ENCODE results near the gene GCDH.
"Not testable (repeated sequence)": the region's sequence is repeated elsewhere in the genome, so short reads cannot be mapped to it uniquely, and the experiment has no call there.

Gene GCDH

DNA sequence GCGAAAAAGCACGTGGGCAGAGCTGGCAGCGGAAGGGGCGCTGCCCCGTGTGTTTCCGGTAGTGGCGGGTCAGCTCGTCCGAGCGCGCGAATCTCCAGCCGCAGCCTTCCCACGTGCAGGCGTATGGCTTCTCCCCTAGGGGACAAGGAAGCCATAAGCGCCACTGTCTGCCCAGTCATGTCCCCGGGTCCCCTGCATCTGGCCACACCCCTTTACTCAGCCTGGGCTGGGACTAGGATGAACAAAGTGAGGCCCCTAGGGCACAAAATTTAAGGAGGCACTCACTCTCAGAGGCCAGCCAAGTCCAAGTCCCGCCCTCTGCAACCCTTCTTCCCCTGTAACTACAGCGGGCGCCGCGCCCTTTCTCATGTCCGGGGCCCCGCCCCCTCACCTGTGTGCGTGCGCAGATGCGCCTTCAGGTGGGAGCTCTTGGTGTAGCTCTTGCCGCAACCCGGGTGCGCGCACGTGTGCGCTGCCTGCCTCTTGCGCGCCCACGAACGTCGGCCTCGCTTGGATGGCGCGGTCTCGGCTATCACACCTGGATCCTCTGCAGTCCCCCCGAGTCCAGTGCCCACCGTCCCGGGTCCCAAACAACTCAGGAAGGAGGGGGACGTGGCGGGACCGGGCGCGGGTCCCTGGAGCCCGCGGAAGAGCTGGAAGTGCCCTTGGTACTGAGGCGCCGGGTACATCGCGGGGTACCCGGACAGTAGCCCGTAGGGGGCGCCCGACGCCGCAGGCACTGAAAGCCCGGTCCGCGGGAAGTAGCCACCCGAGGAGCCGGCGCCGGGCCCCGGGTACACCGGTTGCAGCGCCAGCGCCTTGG, 5.8 kb upstream of the GCDH start:
- Histone ChIP-seq H3K27ac (ENCODE audit: low read depth, low read length) (no peak overlapping the region), H3K9me3 (ENCODE audit: control insufficient read depth in 5 of 5, low read length in 5 of 5) (peaks cover 5 to 17% (median 10%) of the 10 kb centered on the region in 5 donors), H3K4me1 (ENCODE audit: control insufficient read depth in 5 of 5, insufficient read depth in 5 of 5, low read length in 5 of 5) (peaks cover 0 to 28% (median 25%) of the 10 kb centered on the region in 5 donors), H3K4me3 (ENCODE audit: low read depth in 1 of 5, low read length in 5 of 5) (peak overlapping the region in 3 of 5 donors; percentile 26 to 62 (median 38)), H3K27me3 (ENCODE audit: control insufficient read depth in 5 of 5, insufficient read depth in 4 of 5, low read length in 5 of 5) (peaks cover 6 to 26% (median 9%) of the 10 kb centered on the region in 5 donors), H3K36me3 (ENCODE audit: control insufficient read depth in 5 of 5, insufficient read depth in 5 of 5, low read length in 5 of 5) (no peaks in the 10 kb centered on the region), H3K9ac (ENCODE audit: low read length in 5 of 5) (no peak overlapping the region)

DNA sequence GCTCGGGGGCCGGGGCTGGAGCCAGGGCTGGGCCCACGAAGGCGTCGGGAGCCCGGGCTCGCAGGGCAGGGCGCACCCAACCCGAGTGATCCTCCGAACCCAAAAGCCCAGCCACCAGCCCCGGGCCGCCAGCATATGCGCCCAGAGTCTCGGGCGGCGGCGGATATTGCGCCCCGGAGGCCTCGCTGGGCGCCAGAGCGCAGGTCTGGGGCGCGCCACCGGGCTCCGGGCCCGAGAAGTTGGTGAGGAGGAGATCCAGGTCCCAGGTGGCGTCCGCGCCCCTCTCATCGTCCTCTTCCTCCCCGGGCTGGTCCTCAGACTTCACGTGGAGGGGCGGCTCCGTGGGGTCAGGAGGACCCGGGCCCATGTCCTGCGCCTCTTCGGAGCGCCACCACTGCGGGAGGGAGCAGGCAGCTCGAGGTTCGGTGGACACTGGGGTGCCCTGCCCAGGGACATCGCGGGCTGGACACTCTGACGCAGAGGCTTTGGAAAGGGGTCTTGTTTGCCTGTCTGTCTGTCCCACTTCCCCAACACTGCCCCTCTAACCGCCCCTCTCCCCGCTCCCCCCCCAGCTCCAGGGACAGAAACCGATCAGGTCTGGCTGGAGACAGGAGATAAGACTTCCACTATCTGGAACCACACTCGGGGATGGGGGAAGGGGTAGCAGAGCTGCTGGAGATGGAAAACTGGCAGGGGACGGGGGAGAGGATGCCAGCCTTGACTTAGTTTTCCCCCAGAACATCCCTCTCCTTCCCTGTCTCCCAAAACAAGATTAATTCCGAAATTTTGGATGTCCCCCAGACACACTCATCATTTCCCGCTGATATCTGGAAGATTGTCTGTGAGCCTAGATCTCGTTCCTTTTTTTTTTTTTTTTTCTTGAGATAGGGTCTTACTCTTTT, 5.0 kb upstream of the GCDH start:
- H3K4me1 ChIP-seq (ENCODE audit: control insufficient read depth in 5 of 5, insufficient read depth in 5 of 5, low read length in 5 of 5) = peaks cover 0 to 25% (median 22%) of the 10 kb centered on the region in 5 donors
- peaks cover 5 to 17% (median 10%) of the 10 kb centered on the region in 5 donors for H3K9me3 ChIP-seq (ENCODE audit: control insufficient read depth in 5 of 5, low read length in 5 of 5)
- no peak overlapping the region for H3K27ac ChIP-seq (ENCODE audit: low read depth, low read length)
- H3K4me3 ChIP-seq (ENCODE audit: low read depth in 1 of 5, low read length in 5 of 5) = peak overlapping the region in 2 of 5 donors; percentile 38 to 62
- no peak overlapping the region for H3K9ac ChIP-seq (ENCODE audit: low read length in 5 of 5)
- H3K27me3 ChIP-seq (ENCODE audit: control insufficient read depth in 5 of 5, insufficient read depth in 4 of 5, low read length in 5 of 5) = peaks cover 6 to 26% (median 9%) of the 10 kb centered on the region in 5 donors
- H3K36me3 ChIP-seq (ENCODE audit: control insufficient read depth in 5 of 5, insufficient read depth in 5 of 5, low read length in 5 of 5) = no peaks in the 10 kb centered on the region

DNA sequence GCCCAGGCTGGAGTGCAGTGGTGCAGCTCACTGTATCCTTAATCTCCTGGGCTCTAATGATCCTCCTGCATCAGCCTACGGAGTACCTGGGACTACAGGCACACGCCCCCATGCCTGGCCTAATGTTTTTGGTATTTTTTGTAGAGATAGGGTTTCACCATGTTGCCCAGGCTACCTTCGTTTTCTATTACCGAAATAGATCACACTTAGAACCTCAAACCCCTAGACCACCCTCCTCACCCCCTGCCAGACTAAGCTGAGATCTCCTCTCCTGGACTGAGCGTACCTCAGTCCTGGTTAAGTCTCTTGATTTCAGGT, 4.3 kb upstream of the GCDH start:
- Histone ChIP-seq H3K9me3 (ENCODE audit: control insufficient read depth in 5 of 5, low read length in 5 of 5) (peaks cover 5 to 17% (median 10%) of the 10 kb centered on the region in 5 donors), H3K27me3 (ENCODE audit: control insufficient read depth in 5 of 5, insufficient read depth in 4 of 5, low read length in 5 of 5) (peaks cover 6 to 26% (median 9%) of the 10 kb centered on the region in 5 donors), H3K36me3 (ENCODE audit: control insufficient read depth in 5 of 5, insufficient read depth in 5 of 5, low read length in 5 of 5) (no peaks in the 10 kb centered on the region), H3K4me1 (ENCODE audit: control insufficient read depth in 5 of 5, insufficient read depth in 5 of 5, low read length in 5 of 5) (peaks cover 0 to 27% (median 24%) of the 10 kb centered on the region in 5 donors), H3K9ac (ENCODE audit: low read length in 5 of 5) (no peak overlapping the region), H3K4me3 (ENCODE audit: low read depth in 1 of 5, low read length in 5 of 5) (no peak overlapping the region), H3K27ac (ENCODE audit: low read depth, low read length) (no peak overlapping the region)

DNA sequence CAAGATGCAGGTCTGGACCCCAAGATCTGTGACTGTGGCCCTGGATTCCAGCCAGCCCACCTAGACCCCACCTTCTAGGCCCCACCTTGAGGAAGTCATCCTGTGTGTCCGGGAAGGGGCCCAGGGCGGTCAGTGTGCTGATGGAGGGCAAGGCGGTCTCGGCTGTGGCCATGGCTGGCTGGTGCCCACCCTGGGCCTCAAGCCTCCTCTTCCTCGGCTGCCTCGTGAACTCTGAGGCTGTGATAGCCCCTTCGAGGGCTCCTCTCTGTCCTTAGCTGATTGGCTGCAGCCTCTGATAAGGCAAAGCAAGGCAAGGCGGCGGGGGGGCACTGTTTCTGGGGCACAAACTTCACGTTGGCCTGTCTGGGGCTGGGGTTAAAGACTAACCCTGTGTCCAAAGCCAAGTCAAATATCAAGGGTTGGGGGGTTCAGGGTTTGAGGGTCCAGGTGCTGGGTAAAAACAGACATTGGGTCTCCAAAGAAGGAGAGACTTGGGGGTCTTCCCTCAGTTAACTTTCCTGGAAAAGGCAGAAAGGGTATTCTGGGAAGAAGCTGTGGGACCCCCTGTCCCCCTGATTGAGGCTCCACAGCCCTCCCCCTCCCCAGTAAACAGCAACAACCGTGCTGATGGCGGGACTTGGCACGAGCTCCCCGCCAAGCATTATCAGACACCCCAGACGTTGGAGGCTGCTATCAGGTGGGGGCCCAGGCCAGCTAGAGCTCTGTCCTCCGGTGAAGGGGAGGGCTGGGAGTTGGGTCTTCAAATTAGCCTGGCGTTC, 3.8 kb upstream of the GCDH start, which contains the start of gene KLF1:
Gene KLF1 (minus strand): TSS at position 233 of the 779 bp plus-strand sequence. CDS start 61 bp downstream, at position 172.
- peak within 1 kb of the TSS in 1 of 5 donors; percentile 62 for H3K4me3 ChIP-seq (ENCODE audit: low read depth in 1 of 5, low read length in 5 of 5)
- H3K36me3 ChIP-seq (ENCODE audit: control insufficient read depth in 5 of 5, insufficient read depth in 5 of 5, low read length in 5 of 5) = no peaks in the 10 kb centered on the region
- H3K9ac ChIP-seq (ENCODE audit: low read length in 5 of 5) = no peak within 1 kb of the TSS
- H3K9me3 ChIP-seq (ENCODE audit: control insufficient read depth in 5 of 5, low read length in 5 of 5) = peaks cover 5 to 17% (median 10%) of the 10 kb centered on the region in 5 donors
- H3K4me1 ChIP-seq (ENCODE audit: control insufficient read depth in 5 of 5, insufficient read depth in 5 of 5, low read length in 5 of 5) = peaks cover 0 to 32% (median 30%) of the 10 kb centered on the region in 5 donors
- H3K27ac ChIP-seq (ENCODE audit: low read depth, low read length) = no peak within 1 kb of the TSS
- H3K27me3 ChIP-seq (ENCODE audit: control insufficient read depth in 5 of 5, insufficient read depth in 4 of 5, low read length in 5 of 5) = peaks cover 6 to 26% (median 9%) of the 10 kb centered on the region in 5 donors

DNA sequence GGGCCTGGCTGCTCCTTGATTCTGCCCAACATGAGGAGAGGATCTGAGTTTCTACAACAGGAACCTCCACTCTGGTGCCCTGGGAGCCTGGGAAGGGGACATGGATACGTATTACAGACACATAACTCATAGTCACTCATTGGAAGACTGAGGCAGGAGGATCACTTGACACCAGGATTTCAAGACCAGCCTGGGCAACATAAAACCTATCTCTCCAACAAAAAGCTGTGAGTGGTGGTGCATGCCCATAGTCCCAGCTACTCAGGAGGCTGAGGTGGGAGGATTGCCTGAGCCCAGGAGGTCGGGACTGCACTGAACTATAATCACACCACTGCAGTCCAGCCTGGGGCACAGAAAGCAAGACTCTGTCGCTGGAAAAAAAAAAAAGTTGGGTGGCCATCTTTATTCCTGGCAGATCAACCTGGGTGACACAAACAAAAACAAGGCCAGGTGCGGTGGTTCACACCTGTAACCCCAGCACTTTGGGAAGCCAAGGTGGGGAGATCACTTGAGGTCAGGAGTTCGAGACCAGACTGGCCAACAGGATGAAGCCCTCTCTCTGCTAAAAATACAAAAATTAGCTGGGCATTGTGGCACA, 2.9 kb upstream of the GCDH start:
- Histone ChIP-seq H3K4me3 (ENCODE audit: low read depth in 1 of 5, low read length in 5 of 5) (no peak overlapping the region), H3K9me3 (ENCODE audit: control insufficient read depth in 5 of 5, low read length in 5 of 5) (peaks cover 5 to 17% (median 10%) of the 10 kb centered on the region in 5 donors), H3K27me3 (ENCODE audit: control insufficient read depth in 5 of 5, insufficient read depth in 4 of 5, low read length in 5 of 5) (peaks cover 6 to 26% (median 9%) of the 10 kb centered on the region in 5 donors), H3K36me3 (ENCODE audit: control insufficient read depth in 5 of 5, insufficient read depth in 5 of 5, low read length in 5 of 5) (peaks cover 0 to under 1% (median 0%) of the 10 kb centered on the region in 5 donors), H3K27ac (ENCODE audit: low read depth, low read length) (no peak overlapping the region), H3K4me1 (ENCODE audit: control insufficient read depth in 5 of 5, insufficient read depth in 5 of 5, low read length in 5 of 5) (peaks cover 0 to 33% (median 30%) of the 10 kb centered on the region in 5 donors), H3K9ac (ENCODE audit: low read length in 5 of 5) (no peak overlapping the region)

DNA sequence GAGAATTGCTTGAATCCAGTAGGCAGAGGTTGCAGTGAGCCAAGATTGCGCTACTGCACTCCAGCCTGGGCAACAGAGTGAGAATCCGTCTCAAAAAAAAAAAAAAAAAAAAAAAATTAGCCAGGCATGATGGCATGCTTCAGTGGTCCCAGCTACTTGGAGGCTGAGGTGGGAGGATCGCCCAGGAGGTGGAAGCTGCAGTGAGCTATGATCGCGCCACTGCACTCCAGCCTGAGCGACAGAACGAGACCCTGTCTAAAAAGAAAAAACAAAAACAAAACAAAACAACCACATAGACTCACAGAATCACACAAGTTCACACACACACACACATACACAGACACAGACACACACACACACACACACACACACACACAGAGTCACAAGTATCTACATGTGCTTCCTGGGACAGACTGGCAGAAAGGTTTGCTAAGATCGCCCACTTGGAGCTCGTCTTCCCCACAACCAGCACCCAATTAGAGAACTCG, 617 bp upstream of the GCDH start:
- Histone ChIP-seq H3K4me1 (ENCODE audit: control insufficient read depth in 5 of 5, insufficient read depth in 5 of 5, low read length in 5 of 5) (peaks cover 0 to 26% (median 23%) of the 10 kb centered on the region in 5 donors), H3K36me3 (ENCODE audit: control insufficient read depth in 5 of 5, insufficient read depth in 5 of 5, low read length in 5 of 5) (peaks cover 0 to 20% (median 18%) of the 10 kb centered on the region in 5 donors), H3K27ac (ENCODE audit: low read depth, low read length) (peak overlapping the region; percentile 37), H3K4me3 (ENCODE audit: low read depth in 1 of 5, low read length in 5 of 5) (peak overlapping the region; percentile 37 to 94 (median 56)), H3K27me3 (ENCODE audit: control insufficient read depth in 5 of 5, insufficient read depth in 4 of 5, low read length in 5 of 5) (peaks cover 0 to 15% (median 2%) of the 10 kb centered on the region in 5 donors)
- H3K9ac ChIP-seq (ENCODE audit: low read length in 5 of 5); H3K9me3 ChIP-seq (ENCODE audit: control insufficient read depth in 5 of 5, low read length in 5 of 5): not testable (repeated sequence)

DNA sequence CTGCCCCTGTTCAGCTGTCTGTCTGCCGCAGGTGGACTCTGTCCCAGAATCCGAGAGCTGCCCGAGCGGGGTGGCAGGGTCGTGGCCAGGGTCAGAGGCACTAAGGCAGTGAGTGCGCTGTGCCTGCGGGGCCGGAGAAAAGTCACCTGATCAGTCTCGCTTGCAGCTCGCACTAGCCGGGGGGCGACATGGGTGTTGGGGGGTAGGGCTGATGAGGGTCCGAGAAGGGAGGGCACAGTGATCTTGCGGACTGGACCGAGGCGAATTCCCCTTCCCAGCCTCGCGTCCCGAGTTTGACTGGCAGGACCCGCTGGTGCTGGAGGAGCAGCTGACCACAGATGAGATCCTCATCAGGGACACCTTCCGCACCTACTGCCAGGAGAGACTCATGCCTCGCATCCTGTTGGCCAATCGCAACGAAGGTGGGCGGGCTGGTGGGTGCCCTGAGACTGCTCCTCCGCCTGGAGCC, 627 bp downstream of the GCDH start:
- Histone ChIP-seq H3K36me3 (ENCODE audit: control insufficient read depth in 5 of 5, insufficient read depth in 5 of 5, low read length in 5 of 5) (peaks cover 0 to 29% (median 25%) of the 10 kb centered on the region in 5 donors), H3K4me3 (ENCODE audit: low read depth in 1 of 5, low read length in 5 of 5) (peak overlapping the region; percentile 76 to 97 (median 88)), H3K9ac (ENCODE audit: low read length in 5 of 5) (peak overlapping the region in 4 of 5 donors; percentile 72 to 90 (median 81)), H3K27ac (ENCODE audit: low read depth, low read length) (peak overlapping the region; percentile 37), H3K9me3 (ENCODE audit: control insufficient read depth in 5 of 5, low read length in 5 of 5) (no peaks in the 10 kb centered on the region), H3K4me1 (ENCODE audit: control insufficient read depth in 5 of 5, insufficient read depth in 5 of 5, low read length in 5 of 5) (peaks cover 0 to 19% (median 17%) of the 10 kb centered on the region in 5 donors), H3K27me3 (ENCODE audit: control insufficient read depth in 5 of 5, insufficient read depth in 4 of 5, low read length in 5 of 5) (peaks cover 0 to 6% (median 0%) of the 10 kb centered on the region in 5 donors)

DNA sequence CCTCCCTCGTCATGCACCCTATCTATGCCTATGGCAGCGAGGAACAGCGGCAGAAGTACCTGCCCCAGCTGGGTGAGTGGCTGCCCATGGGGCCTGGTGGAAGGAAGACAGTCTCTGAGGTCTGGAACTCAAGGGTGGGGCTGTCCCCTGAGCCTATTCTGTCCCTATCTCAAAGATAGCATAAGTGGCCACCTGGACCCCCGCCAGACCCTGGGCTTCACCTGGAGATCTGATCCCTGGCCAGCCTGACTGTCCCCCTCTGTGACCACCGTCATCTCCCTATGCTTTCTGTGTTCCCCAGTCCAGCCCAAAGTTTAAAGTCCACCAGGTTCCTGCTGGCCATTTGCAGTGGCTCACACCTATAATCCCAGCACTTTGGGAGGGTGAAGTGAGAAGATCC, 2.6 kb downstream of the GCDH start:
- no peak overlapping the region for H3K4me3 ChIP-seq (ENCODE audit: low read depth in 1 of 5, low read length in 5 of 5)
- H3K4me1 ChIP-seq (ENCODE audit: control insufficient read depth in 5 of 5, insufficient read depth in 5 of 5, low read length in 5 of 5) = peaks cover 0 to 19% (median 17%) of the 10 kb centered on the region in 5 donors
- no peaks in the 10 kb centered on the region for H3K9me3 ChIP-seq (ENCODE audit: control insufficient read depth in 5 of 5, low read length in 5 of 5)
- no peaks in the 10 kb centered on the region for H3K27me3 ChIP-seq (ENCODE audit: control insufficient read depth in 5 of 5, insufficient read depth in 4 of 5, low read length in 5 of 5)
- no peak overlapping the region for H3K9ac ChIP-seq (ENCODE audit: low read length in 5 of 5)
- peaks cover 0 to 44% (median 39%) of the 10 kb centered on the region in 5 donors for H3K36me3 ChIP-seq (ENCODE audit: control insufficient read depth in 5 of 5, insufficient read depth in 5 of 5, low read length in 5 of 5)
- no peak overlapping the region for H3K27ac ChIP-seq (ENCODE audit: low read depth, low read length)

DNA sequence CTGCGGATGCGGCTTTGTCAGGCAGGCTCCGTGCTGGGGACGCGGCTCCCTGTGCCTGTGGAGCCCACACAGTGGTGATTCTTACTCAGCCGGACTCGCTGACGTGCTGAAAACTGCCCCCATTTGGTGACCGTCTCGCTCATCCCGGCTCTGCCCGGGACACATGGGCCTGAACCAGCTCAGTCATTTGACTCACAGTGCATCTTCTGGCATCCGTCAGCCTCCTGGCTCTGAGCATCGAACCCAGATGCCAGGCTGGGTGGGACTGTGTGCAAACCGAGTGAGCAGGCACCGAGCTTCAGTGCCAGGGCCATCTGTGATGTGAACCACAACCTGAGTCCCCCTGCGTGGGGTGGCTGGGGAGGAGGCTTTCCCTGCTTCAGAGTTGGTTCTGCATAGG, 5.5 kb downstream of the GCDH start:
- H3K27ac ChIP-seq (ENCODE audit: low read depth, low read length) = no peak overlapping the region
- no peaks in the 10 kb centered on the region for H3K9me3 ChIP-seq (ENCODE audit: control insufficient read depth in 5 of 5, low read length in 5 of 5)
- H3K4me3 ChIP-seq (ENCODE audit: low read depth in 1 of 5, low read length in 5 of 5) = no peak overlapping the region
- H3K9ac ChIP-seq (ENCODE audit: low read length in 5 of 5) = no peak overlapping the region
- H3K36me3 ChIP-seq (ENCODE audit: control insufficient read depth in 5 of 5, insufficient read depth in 5 of 5, low read length in 5 of 5) = peaks cover 0 to 57% (median 51%) of the 10 kb centered on the region in 5 donors
- peaks cover 0 to 9% (median 7%) of the 10 kb centered on the region in 5 donors for H3K4me1 ChIP-seq (ENCODE audit: control insufficient read depth in 5 of 5, insufficient read depth in 5 of 5, low read length in 5 of 5)
- H3K27me3 ChIP-seq (ENCODE audit: control insufficient read depth in 5 of 5, insufficient read depth in 4 of 5, low read length in 5 of 5) = no peaks in the 10 kb centered on the region

Measured in subcutaneous abdominal adipose tissue (tissue), 5 donors.